ENCODE results near the gene NEU2.
A peak's percentile ranks its signal among the peaks of the same experiment; 100 is the strongest.
"Not testable (repeated sequence)": the region's sequence is repeated elsewhere in the genome, so short reads cannot be mapped to it uniquely, and the experiment has no call there.

Gene NEU2

GRCh38 chr2:233056961-233057605 is 24.6 kb downstream of the NEU2 start:
- no peak for DNase-seq (ENCODE audit: low read depth in 2 of 2)

DNA sequence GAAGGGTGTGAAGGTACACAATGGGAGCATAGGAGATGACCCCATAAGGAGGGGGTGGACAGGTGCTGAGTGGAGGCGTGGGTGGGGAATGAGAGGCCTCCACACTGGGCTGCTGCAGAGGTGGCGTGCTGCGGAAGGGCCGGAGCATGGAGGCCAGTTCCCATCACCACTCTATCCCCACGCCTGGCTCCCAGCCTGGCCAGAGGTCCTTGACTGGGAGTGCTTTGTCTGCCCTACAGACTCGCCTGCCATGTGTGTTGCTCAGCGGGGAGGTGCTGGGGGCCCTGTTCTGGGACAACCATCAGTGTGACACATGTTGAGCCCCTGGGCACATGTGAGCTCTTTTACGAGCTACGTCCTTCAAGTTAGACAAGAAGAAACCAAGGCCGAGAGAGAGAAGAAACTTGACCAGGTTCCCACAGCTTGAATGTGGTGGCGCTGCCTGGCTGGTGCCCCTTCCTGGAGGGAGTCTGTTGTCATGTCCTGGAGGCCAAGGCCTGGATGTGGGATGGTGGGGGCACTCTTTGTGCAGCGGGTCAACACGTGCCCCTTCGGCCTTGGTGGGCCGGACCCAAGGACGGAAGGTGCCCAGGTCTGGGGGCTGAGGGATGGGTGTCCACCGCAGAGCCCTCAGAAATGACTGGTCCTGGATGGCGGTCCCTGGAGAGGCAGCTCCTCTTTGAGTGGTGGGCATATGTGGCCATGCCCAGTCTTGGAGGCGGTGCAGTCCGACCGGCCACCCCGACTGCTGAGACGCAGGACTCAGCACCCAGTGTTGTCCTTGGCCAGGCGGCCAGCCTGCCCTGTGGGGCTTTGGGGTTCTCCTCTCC is 26.5 kb downstream of the NEU2 start:
- DNase-seq (ENCODE audit: low read depth in 2 of 2): no peak

GRCh38 chr2:233059547-233059796 is 27.0 kb downstream of the NEU2 start:
- no peak for DNase-seq (ENCODE audit: low read depth in 2 of 2)

DNA sequence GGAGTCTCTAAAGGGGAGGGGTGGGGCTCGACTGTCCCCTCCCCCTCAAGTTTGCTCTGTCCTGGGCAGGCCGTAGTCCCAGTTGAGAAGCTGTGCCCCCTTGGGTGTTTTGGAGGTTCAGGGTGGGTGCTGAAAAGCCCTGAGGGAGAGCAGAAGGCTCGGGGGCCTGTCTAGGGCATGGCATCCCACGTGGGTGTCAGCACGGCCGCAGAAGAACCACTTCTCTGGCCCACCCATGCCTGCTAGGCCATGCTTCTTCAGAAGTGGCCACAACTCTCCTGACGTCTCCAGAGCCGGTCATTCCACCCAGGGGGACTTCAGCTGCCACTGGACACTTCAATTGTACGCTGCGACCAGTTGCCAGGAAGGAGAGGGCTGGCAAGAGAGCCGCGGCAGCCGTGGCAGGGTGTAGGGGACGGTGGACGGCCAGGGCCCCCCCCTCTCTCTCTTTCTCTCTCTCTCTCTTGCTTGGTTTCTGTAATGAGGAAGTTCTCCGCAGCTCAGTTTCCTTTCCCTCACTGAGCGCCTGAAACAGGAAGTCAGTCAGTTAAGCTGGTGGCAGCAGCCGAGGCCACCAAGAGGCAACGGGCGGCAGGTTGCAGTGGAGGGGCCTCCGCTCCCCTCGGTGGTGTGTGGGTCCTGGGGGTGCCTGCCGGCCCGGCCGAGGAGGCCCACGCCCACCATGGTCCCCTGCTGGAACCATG is 27.5 kb downstream of the NEU2 start, which contains the start of gene INPP5D:
Gene INPP5D (plus strand): TSS at position 546 of the 704 bp plus-strand sequence. CDS start 137 bp downstream, at position 683.
- DNase-seq (ENCODE audit: low read depth in 2 of 2): peak in 1 of 2 donors; percentile 54

- DNase-seq (ENCODE audit: low read depth in 2 of 2): no peak
Observed at GRCh38 chr2:233060501-233060979, 28.1 kb downstream of the NEU2 start.

DNA sequence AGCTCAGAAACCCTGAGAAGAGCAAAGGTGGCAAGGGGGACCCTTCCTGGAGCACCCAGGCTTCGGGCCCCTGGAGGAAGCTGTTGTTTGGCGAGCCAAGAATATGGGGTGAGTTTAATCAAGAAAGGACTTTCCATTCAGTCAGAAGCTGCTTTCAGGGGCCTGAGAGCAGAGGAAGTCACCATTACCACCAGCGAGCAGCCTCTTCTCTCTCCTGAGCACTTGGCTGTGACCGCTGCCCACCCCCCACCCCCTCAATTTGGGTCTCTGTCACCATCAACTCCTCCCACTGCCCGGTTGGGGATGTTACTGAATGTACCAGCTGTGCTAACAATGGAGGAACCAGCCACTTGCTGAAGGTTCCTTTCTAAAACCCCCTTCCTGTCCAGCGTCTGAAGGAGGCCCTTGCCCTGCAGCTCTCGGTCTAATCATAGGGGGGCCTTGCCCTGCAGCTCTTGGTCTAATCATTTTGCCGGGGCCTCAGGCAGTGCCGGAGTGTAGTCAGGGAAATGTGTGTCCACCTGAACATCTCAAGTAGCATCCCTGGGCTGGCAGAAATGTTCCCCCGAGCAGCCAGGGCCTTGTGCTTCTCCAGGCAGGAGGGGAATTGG is 28.6 kb downstream of the NEU2 start:
- DNase-seq (ENCODE audit: low read depth in 2 of 2): no peak

DNA sequence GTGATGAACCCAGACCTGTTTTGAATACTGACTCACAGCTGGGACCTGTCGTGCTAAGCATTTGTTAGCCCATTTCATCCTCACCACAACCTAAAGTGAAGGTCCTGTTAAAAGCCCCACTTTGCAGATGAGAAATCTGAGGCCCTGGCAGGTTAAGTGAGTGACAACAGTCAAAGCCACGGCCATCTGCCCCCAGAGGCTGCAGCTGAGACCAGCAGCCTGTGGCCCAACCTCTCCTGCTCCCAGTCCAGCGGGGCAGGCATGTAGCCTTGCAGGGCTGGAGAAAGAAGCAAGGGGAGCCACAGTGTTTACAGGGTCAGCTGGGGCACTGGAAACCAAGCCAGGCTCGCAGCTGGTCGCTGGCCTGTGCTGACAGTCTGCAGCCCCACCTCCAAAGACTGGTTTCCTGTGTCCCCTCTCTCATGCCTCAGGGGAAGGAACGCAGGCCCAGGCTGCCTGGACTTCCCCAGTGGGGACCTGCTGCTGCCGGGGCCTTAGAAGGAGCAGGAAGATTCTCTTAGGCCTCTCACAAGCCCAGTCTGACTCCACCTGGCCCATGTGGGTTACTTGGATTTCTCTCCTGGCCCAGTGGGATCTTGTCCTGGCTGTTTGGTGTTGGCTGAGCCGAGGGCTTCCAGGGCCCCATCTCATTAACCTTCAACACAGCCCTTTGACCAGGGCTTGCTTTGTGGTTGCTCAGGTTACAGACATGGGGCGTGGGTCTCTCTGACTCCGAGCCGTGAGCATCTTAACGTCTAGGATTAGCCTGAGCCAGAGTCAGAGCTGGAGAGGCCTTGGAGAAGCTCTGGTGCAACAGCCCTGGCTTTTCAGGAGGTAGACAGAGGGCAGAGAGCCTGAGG is 29.3 kb downstream of the NEU2 start:
- DNase-seq (ENCODE audit: low read depth in 2 of 2): no peak

DNA sequence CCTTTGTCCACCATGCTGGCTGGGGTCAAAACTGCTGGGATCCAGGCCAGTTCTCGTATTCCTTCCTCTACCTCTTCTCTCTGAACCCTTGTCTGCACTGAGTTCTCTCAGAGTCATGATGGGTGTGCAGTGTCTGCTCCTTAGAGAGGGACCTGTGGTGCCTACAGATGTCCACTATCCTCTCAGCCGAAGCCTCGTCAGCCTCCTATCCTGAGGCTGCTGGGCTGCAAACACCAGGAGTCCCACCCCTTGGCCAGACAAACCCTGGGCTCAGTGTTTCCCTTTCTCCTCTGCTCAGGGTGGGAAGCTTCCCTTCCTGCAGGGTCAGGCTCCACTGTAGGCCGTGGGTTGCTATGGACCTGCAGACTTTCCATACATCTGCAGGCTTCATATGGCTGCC is 30.0 kb downstream of the NEU2 start:
- no peak for DNase-seq (ENCODE audit: low read depth in 2 of 2)

DNA sequence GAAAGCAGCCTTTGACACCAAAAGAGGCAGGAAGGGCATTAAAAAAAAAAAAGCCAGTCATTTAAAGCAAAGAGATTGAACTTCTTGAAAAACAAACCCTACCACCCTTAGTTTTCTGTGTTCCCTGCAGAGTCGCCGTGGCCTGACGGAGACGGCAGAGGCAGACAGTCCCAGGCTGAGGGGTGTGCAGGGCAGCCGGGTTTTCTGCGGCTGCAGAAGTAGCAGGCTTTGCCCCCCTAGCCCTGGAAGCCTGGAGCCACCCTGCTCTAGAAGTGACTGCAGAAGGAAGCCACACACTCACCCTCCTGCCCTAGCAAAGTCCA is 30.4 kb downstream of the NEU2 start:
- DNase-seq (ENCODE audit: low read depth in 2 of 2): no peak

GRCh38 chr2:233063269-233063975 is 30.9 kb downstream of the NEU2 start:
- DNase-seq (ENCODE audit: low read depth in 2 of 2): no peak

DNA sequence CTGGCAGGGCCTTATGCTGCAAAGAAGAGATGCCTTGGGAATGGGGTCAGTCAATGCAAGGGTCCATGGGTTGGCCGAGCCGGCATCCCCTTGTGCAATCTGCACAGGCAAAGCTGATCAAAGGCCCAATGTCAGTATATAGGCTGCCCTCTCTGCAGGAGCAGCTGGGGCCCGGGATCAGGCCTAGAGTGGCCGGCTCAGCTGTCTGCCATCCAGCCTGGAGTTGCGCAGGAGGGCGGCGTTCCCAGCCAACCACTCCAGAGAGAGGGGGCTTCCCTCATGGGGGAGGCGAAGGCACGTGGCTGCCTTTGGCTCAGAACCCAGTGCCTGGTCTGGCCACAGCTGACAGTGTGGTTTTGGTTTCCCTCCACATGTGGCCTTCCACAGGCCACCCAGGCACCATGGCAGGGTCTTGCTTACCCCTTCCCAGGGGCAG is 31.5 kb downstream of the NEU2 start:
- no peak for DNase-seq (ENCODE audit: low read depth in 2 of 2)

DNA sequence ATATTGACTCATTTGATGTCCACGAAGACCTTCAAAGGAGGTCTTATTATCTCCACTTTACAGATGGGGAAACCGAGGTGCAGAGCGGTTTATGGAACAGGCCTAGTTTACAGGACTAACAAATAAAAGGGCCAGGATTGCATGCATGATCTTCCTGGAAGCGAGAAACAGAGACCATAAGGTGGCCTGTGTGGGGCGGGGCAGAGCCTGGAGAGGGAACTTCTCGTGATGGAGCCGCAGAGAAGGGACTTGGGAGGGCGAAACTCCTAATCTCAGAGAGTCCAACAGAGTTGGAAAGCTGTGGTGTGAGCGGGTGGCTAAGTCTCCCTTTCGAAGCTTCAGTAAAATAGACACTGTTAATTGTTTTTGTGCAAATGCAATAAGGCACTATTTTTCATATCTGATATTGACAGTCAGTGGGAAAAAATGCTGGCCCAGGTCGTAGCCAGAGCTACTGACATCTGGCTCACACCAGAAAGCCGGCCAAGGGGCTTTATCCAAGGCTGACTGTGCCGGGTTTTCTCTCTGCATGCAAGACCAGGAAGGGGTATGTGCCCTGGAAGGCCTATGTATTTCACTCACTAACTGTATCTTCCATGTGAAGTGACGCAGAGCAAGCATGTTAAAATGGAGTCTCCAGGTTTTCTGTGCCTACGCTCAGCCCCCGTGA is 32.2 kb downstream of the NEU2 start:
- no peak for DNase-seq (ENCODE audit: low read depth in 2 of 2)

GRCh38 chr2:233065200-233065589 is 32.7 kb downstream of the NEU2 start:
- DNase-seq (ENCODE audit: low read depth in 2 of 2): not testable (repeated sequence)

DNA sequence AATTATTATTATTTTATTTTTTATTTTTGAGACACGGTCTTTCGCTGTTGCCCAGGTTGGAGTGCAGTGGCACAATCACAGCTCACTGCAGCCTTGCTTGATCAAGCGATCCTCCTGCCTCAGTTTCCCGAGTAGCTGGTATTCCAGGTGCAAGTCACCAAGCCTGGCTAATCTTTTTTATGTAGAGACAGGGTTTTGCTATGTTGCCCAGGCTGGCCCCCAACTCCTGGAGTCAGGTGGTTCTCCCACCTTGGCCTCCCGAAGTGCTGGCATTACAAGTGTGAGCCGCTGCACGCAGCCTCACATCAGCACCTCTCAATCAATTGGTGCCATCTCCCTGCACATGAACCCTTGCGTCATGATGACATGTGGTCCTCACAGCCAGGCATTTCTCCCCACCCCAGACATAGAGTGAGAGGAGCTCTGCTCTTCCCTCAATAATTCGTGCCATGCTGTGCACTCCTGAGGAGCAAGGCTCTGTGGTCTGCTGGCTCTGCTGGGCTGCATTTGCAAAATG is 33.5 kb downstream of the NEU2 start:
- DNase-seq (ENCODE audit: low read depth in 2 of 2): no peak

- no peak for DNase-seq (ENCODE audit: low read depth in 2 of 2)
Observed at GRCh38 chr2:233068762-233069418, 36.4 kb downstream of the NEU2 start.

DNA sequence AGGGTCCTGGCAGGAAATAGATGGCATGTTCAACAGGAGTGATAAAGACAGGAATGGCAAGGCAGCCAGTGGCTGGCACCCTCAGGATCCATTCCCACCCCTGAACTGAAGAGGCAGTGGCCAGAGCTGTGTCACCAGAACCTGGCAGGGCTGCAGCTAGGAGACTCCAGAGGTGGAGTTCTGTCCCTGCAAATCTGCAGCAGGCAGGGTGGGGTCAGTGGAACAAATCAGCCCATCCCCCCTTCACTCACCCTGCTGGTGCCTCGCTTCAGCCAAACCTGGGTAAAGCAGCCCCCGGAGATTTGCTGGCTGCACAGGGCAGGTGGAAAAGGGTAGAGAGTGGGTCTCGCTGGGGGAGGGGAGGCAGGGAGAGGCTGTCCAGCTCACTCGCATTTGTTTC is 40.4 kb downstream of the NEU2 start:
- DNase-seq (ENCODE audit: low read depth in 2 of 2): no peak

DNA sequence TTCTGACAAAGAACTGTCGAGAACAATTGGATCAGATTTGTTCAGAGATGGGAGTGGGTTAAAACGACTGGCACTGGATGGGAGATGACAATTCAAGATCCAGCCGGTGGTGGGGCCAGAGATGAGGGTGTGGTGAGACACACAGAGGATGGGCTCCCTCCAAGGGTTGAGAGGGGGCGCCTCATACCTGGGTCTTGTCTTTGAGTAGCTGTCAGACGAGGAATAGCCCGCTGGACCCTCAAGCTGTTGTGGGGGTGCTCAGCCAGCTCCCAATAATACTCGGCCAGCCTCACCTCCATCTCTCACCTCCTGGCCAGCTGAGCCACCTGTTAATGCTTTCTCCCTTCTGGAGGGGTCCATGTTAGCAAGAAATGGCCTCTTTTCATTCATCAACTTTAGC is 41.6 kb downstream of the NEU2 start:
- DNase-seq (ENCODE audit: low read depth in 2 of 2): no peak

DNA sequence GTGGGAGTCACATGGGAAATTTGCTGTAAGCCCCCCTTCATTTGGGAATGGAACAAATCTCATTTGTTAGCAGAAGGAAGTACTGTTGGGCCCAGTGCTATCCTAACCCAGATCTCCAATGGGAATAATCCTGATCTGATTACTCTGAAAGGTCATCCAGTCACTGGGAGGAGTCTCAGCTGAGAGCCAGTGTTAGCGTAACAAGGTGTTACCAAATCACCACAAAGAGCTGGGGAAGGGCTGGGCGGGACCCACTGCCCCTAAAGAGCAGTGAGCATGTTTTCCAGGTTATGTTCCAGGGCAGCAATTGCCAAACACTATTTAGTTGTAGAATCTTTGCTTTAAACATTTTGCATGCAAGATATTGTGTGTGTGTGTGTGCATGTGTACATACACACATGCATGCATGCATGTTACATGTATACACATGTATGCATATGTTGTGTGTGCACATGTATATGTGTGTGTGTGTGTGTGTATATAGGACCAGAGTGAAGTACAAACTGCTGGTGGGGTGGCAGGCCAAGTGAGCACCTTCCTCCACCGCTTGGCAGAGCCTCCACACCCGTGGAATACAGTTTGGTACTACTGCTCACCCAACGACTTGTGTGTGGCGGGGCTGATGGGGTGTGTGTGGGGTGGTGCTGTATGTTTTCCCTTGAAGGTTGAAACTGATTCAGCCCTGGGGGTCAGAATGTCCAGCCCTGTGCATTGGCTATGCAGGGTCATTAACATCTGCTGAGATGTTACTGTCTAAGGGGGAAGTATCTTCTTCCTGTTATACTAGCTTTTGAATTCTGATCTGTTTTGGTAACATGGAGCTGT is 42.9 kb downstream of the NEU2 start:
- no peak for DNase-seq (ENCODE audit: low read depth in 2 of 2)

- no peak for DNase-seq (ENCODE audit: low read depth in 2 of 2)
Observed at GRCh38 chr2:233075966-233076339, 43.5 kb downstream of the NEU2 start.

Data from stimulated activated CD8-positive, alpha-beta memory T cell treated with anti-CD3 and anti-CD28 coated beads, Interleukin-2, amount 100 ng/mL, for 48 hours (primary cell).